ENCODE results near the gene FUZ. TPM values are rescaled to one million over a fixed set of nuclear protein-coding genes. Genes with fewer than 3 reads are reported as not detected.

The FUZ gene
- total and polyA plus RNA-seq, 2 of the 8 experiments (the other 6 are each of a cell fraction or from before 2014, with no cell fraction given): 28.4 to 33.9 TPM

DNA sequence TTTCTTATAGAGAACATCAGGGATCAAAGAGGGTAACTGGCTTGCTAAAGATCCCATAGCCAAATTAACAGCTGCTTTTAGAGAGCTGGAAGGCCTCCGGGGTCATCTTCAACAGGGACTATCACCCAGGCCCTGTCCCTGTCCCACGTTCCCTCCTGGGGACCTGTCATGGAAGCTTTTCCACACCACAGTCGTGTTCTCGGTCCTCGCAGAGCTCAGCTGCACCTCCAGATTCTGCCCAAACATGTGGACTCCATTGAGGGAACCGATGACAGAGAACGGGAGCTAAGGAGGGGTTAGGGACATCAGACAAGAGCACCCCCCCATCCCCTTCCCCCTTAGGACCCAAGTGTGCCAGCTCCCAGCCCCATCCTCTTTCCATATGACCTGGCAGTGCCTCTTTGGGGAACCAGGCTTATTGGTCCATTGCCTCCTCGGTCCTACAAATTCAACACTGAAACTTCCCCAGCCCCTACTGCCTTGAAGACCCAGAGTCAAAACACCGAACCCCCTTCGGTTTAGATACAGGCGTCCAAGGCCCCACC is 568 bp downstream of the FUZ start:
- 0 out of 2 replicates have a peak overlapping the region, but pooled peaks have one; percentile 42 for H2BK12ac ChIP-seq (ENCODE audit: low read depth, low read length)
- H3K18ac ChIP-seq (ENCODE audit: extremely low read depth, low read length): peak overlapping the region; percentile 53
- no peaks in the 10 kb centered on the region for H3K79me2 ChIP-seq (ENCODE audit: control insufficient read depth in 1 of 2, insufficient read depth in 2 of 2, low read length in 2 of 2)
- no peak for FAIRE-seq
- H2BK20ac ChIP-seq (ENCODE audit: low read length): no peak overlapping the region
- H3K14ac ChIP-seq (ENCODE audit: insufficient read length): no peak overlapping the region
- no peak overlapping the region for H2AK5ac ChIP-seq (ENCODE audit: low read depth, low read length)
- peak overlapping the region; percentile 57; the same call in 1 of the 2 replicates for H2BK5ac ChIP-seq (ENCODE audit: low read depth, low read length)
- ChIA-PET CTCF (ENCODE audit: partially characterized antibody) (interaction anchor here (0.7 to 2.0 kb wide), 12 partner anchors 8 to 128 kb away, joined by 3 to 9 read pairs (median 4); no protein-coding TSS in a partner anchor), POLR2A (ENCODE audit: partially characterized antibody) (interaction anchor here (0.5 to 3.4 kb wide), 24 partner anchors 8 to 148 kb away, joined by 3 to 29 read pairs (median 5); partner anchors contain the start of genes ADM5, AP2A1, NUP62 and PTOV1)
- no peak overlapping the region for H3K23ac ChIP-seq (ENCODE audit: insufficient read length)
- H3K4ac ChIP-seq (replicated peaks; ENCODE audit: insufficient read length, low read depth, low read length): peak overlapping the region; percentile 41
- H3K9ac ChIP-seq (replicated peaks in 1 of 4; ENCODE audit: extremely low read depth in 1 of 4, low read depth in 3 of 4, low read length in 3 of 4): peak overlapping the region; percentile 36 to 96 (median 76)
- peaks cover 2% of the 10 kb centered on the region; the same call in 1 of the 2 replicates for H3K23me2 ChIP-seq (ENCODE audit: low read depth, low read length)
- H4K8ac ChIP-seq (ENCODE audit: extremely low read depth, insufficient read depth, low read length): peak overlapping the region; percentile 93; the same call in 1 of the 2 replicates
- 0 out of 2 replicates have a peak, but pooled peaks cover 2% of the 10 kb centered on the region for H3K79me1 ChIP-seq (ENCODE audit: low read depth, low read length)
- no peaks in the 10 kb centered on the region for H3K36me3 ChIP-seq (ENCODE audit: control insufficient read depth in 2 of 4, insufficient read depth in 4 of 4, low read length in 3 of 4)
- H4K91ac ChIP-seq (replicated peaks; ENCODE audit: insufficient read length, low read length): peak overlapping the region; percentile 29
- no peak overlapping the region for H2BK120ac ChIP-seq (replicated peaks; ENCODE audit: low read depth, low read length)
- no peaks in the 10 kb centered on the region for H3K27me3 ChIP-seq (replicated peaks in 1 of 4; ENCODE audit: control insufficient read depth in 3 of 4, extremely low read depth in 1 of 4, insufficient read depth in 3 of 4, low read length in 3 of 4)
- H4K5ac ChIP-seq (ENCODE audit: insufficient read length, low read depth, low read length): no peak overlapping the region
- DNase-seq (ENCODE audit: low read depth in 1 of 2, low spot score in 2 of 2): no peak
- 0 out of 2 replicates have a peak overlapping the region, but pooled peaks have one; percentile 51 for H2BK15ac ChIP-seq (ENCODE audit: low read length)
- no peaks in the 10 kb centered on the region for H3K9me3 ChIP-seq (ENCODE audit: insufficient read depth in 2 of 2, low read depth in 1 of 2, low read length in 1 of 2)
- H3K4me1 ChIP-seq (replicated peaks in 1 of 4; ENCODE audit: control insufficient read depth in 3 of 4, insufficient read depth in 4 of 4, low read length in 3 of 4): peaks cover 6 to 15% (median 12%) of the 10 kb centered on the region in 4 experiments
- H3K4me2 ChIP-seq (ENCODE audit: insufficient read depth in 1 of 2, low read depth in 2 of 2, low read length in 2 of 2): peak overlapping the region; percentile 88 to 91
- peak overlapping the region; percentile 75 to 94 (median 77) for H3K4me3 ChIP-seq (ENCODE audit: extremely low read depth in 1 of 4, insufficient read depth in 2 of 4, low read depth in 3 of 4, low read length in 4 of 4)
- H4K20me1 ChIP-seq (replicated peaks in 1 of 2; ENCODE audit: control insufficient read depth in 1 of 2, insufficient read depth in 2 of 2, low read length in 2 of 2): peaks cover 0 to 8% of the 10 kb centered on the region in 2 experiments
- 56% methylated on average over 11 of the region's 11 CpGs; no CpG with 5 or more reads in 1 of the 2 experiments for WGBS, 2 experiments (ENCODE audit: extremely low coverage in 1 of 2, insufficient coverage in 1 of 2, insufficient read length in 1 of 2, insufficient replicate concordance in 2 of 2, low coverage in 1 of 2, low lambda C conversion rate in 2 of 2, missing lambda C conversion rate in 1 of 2)
- H2AFZ ChIP-seq (ENCODE audit: low read length): peak overlapping the region; percentile 50; the same call in 1 of the 2 replicates
- peak overlapping the region; percentile 13 for H3K56ac ChIP-seq (replicated peaks; ENCODE audit: insufficient read length, low read depth, low read length)
- H3K27ac ChIP-seq (ENCODE audit: low read depth, low read length): peak overlapping the region; percentile 98
- TF ChIP-seq KDM4A (IDR thresholded peaks at IDR 0.05; ENCODE audit: low read depth, low read length, severe bottlenecking) (no peak), TAF7 (optimal IDR thresholded peaks at IDR 0.05; ENCODE audit: borderline replicate concordance, low read depth, low read length) (no peak), RAD21 (IDR thresholded peaks at IDR 0.05 in 1 of 2, conservative IDR thresholded peaks at IDR 0.05 in 1 of 2; ENCODE audit: low read depth in 2 of 2, low read length in 2 of 2) (no peak), BACH1 (IDR thresholded peaks at IDR 0.05; ENCODE audit: low read length) (no peak), SIRT6 (IDR thresholded peaks at IDR 0.05; ENCODE audit: low read length) (no peak), BRCA1 (IDR thresholded peaks at IDR 0.05; ENCODE audit: low read depth, low read length) (no peak), ASH2L (IDR thresholded peaks at IDR 0.05; ENCODE audit: low read length) (no peak), TCF12 (IDR thresholded peaks at IDR 0.05; ENCODE audit: low read depth, low read length) (no peak), SIX5 (IDR thresholded peaks at IDR 0.05; ENCODE audit: low read depth, low read length) (no peak), CREB1 (IDR thresholded peaks at IDR 0.05) (no peak), BCL11A (IDR thresholded peaks at IDR 0.05; ENCODE audit: low read depth in 2 of 2, low read length in 2 of 2) (no peak)
- TF ChIP-seq, protein P1, sequence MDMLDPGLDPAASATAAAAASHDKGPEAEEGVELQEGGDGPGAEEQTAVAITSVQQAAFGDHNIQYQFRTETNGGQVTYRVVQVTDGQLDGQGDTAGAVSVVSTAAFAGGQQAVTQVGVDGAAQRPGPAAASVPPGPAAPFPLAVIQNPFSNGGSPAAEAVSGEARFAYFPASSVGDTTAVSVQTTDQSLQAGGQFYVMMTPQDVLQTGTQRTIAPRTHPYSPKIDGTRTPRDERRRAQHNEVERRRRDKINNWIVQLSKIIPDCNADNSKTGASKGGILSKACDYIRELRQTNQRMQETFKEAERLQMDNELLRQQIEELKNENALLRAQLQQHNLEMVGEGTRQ (IDR thresholded peaks at IDR 0.05; ENCODE audit: low read length): no peak

Measured in H1 (cell line).